Progenitor cell of endocrine pancreas (in vitro differentiated cells): ENCODE results near the gene PIANP. TPM values are rescaled to one million over a fixed set of nuclear protein-coding genes. Genes with fewer than 3 reads are reported as not detected.
A peak's percentile ranks its signal among the peaks of the same experiment; 100 is the strongest.

Experiments
- DNase-seq: peaks from one replicate; pipeline ENCODE4 v3.0.0; 2021; ENCODE audit warnings: low spot score; ENCODE audit not compliant: unreplicated experiment
- H3K27ac Mint-ChIP-seq: 2 replicates; pipeline ENCODE4 v1.8.0; 2021; ENCODE audit warnings: mild to moderate bottlenecking, moderate library complexity, mixed read lengths
- H3K27me3 Mint-ChIP-seq: 2 replicates; pipeline ENCODE4 v1.8.0; 2021; ENCODE audit warnings: mixed read lengths
- H3K36me3 Mint-ChIP-seq: 2 replicates; pipeline ENCODE4 v1.8.0; 2022; ENCODE audit warnings: mixed read lengths; ENCODE audit not compliant: insufficient read depth
- H3K4me1 Mint-ChIP-seq: 2 replicates; pipeline ENCODE4 v1.8.0; 2021; ENCODE audit warnings: low read depth, mixed read lengths
- H3K4me3 Mint-ChIP-seq: 2 replicates; pipeline ENCODE4 v1.8.0; 2021; ENCODE audit warnings: low read depth, mild to moderate bottlenecking, moderate library complexity, mixed read lengths
- H3K9me3 Mint-ChIP-seq: 2 replicates; pipeline ENCODE4 v1.8.0; 2021; ENCODE audit warnings: low read depth, mixed read lengths
- total RNA-seq: library from RNA; stranded (reverse); gene quantifications from 2 replicates; pipeline ENCODE4 v1.2.1, GENCODE V29; 2021
- TF ChIP-seq, protein P1 (sequence below): fragments of 200-600 bp; sonication (generic); IDR thresholded peaks from one replicate; pipeline ENCODE4 v1.5.0; 2021; ENCODE audit warnings: antibody characterized with exemption, mild to moderate bottlenecking; ENCODE audit not compliant: unreplicated experiment

Gene PIANP
- total RNA-seq, 1 donor from 2014 or later: 2.4 TPM

- H3K9me3 Mint-ChIP-seq: no peaks in the 10 kb centered on the region
- H3K36me3 Mint-ChIP-seq: peaks cover 36% of the 10 kb centered on the region
- DNase-seq: no peak
- no peaks in the 10 kb centered on the region for H3K4me1 Mint-ChIP-seq
- H3K27me3 Mint-ChIP-seq: no peaks in the 10 kb centered on the region
- H3K27ac Mint-ChIP-seq: no peak overlapping the region
- TF ChIP-seq, protein P1, sequence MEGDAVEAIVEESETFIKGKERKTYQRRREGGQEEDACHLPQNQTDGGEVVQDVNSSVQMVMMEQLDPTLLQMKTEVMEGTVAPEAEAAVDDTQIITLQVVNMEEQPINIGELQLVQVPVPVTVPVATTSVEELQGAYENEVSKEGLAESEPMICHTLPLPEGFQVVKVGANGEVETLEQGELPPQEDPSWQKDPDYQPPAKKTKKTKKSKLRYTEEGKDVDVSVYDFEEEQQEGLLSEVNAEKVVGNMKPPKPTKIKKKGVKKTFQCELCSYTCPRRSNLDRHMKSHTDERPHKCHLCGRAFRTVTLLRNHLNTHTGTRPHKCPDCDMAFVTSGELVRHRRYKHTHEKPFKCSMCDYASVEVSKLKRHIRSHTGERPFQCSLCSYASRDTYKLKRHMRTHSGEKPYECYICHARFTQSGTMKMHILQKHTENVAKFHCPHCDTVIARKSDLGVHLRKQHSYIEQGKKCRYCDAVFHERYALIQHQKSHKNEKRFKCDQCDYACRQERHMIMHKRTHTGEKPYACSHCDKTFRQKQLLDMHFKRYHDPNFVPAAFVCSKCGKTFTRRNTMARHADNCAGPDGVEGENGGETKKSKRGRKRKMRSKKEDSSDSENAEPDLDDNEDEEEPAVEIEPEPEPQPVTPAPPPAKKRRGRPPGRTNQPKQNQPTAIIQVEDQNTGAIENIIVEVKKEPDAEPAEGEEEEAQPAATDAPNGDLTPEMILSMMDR: no peak
- no peak overlapping the region for H3K4me3 Mint-ChIP-seq
Measured at GRCh38 chr12:6652391-6652790, 48.2 kb downstream of the PIANP start.

- Mint-ChIP-seq H3K27ac (no peak overlapping the region), H3K27me3 (peaks cover 10% of the 10 kb centered on the region), H3K4me3 (no peak overlapping the region), H3K4me1 (peaks cover 4% of the 10 kb centered on the region), H3K9me3 (no peaks in the 10 kb centered on the region), H3K36me3 (peaks cover 41% of the 10 kb centered on the region)
- TF ChIP-seq, protein P1: no peak
- DNase-seq: no peak
Measured at GRCh38 chr12:6650832-6651231, 49.8 kb downstream of the PIANP start.

DNA sequence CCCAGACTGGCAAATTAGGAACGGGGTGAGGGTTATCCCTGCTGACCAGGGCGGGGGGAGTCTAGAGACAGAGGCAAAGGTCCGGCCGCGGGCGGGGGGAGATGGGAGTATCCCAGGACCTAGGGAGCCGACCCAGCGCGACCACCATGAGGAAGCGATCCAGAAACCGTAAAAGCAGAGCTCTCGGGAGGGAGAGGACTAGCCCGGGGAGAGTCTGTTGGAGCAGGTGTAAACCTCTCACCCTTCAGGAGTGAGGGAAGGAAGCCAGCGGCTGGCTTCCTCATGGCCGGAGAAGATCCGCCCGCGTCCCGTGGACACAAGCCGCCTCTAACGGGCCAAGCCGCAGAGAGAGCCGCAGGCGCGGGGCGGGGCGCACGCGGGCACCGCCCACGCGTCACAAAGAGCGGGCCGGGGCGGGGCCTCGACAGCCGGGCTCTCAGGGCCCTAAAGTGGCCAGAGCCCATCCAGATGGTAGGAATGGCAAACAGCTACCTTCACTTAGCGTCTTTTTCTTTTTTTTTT is 53.5 kb downstream of the PIANP start, which contains the start of gene ACRBP:
ACRBP (minus strand) TSS at position 350 of the 522 bp plus-strand sequence; CDS start at position 284, 66 bp downstream.
- Mint-ChIP-seq H3K4me3 (peak within 1 kb of the TSS; percentile 73), H3K9me3 (no peaks in the 10 kb centered on the region), H3K27ac (no peak within 1 kb of the TSS), H3K36me3 (peaks cover 25% of the 10 kb centered on the region), H3K27me3 (peaks cover 28% of the 10 kb centered on the region), H3K4me1 (peaks cover 5% of the 10 kb centered on the region)
- TF ChIP-seq, protein P1: no peak
- peak; percentile 44 for DNase-seq

GRCh38 chr12:6646276-6647082 is 54.1 kb downstream of the PIANP start:
- no peak overlapping the region for H3K27ac Mint-ChIP-seq
- DNase-seq: no peak
- peaks cover 5% of the 10 kb centered on the region for H3K4me1 Mint-ChIP-seq
- H3K9me3 Mint-ChIP-seq: no peaks in the 10 kb centered on the region
- peaks cover 21% of the 10 kb centered on the region for H3K36me3 Mint-ChIP-seq
- H3K27me3 Mint-ChIP-seq: peaks cover 34% of the 10 kb centered on the region
- TF ChIP-seq, protein P1: no peak
- peak overlapping the region; percentile 73 for H3K4me3 Mint-ChIP-seq

GRCh38 chr12:6644903-6645302 is 55.7 kb downstream of the PIANP start:
- DNase-seq: no peak
- TF ChIP-seq, protein P1: peak; percentile 12
- no peak overlapping the region for H3K27ac Mint-ChIP-seq
- H3K27me3 Mint-ChIP-seq: peaks cover 45% of the 10 kb centered on the region
- peaks cover 5% of the 10 kb centered on the region for H3K4me1 Mint-ChIP-seq
- H3K36me3 Mint-ChIP-seq: peaks cover 16% of the 10 kb centered on the region
- H3K9me3 Mint-ChIP-seq: no peaks in the 10 kb centered on the region
- no peak overlapping the region for H3K4me3 Mint-ChIP-seq
